Stromal cell of bone marrow (primary cell): ENCODE measurements around the gene MATN1.

Experiments
- DNase-seq: peaks from one replicate; pipeline ENCODE4 v3.0.0-alpha.2; 2012; ENCODE audit warnings: low read depth

Gene MATN1

GRCh38 chr1:30758121-30758688 is 34.8 kb upstream of the MATN1 start:
- DNase-seq = no peak

- DNase-seq = no peak
Measured at GRCh38 chr1:30757352-30758120, 34.2 kb upstream of the MATN1 start, which contains the start of gene LAPTM5. Gene LAPTM5 (minus strand): TSS chr1:30757774. CDS start chr1:30757745, 29 bp downstream.

GRCh38 chr1:30756545-30757351 is 33.4 kb upstream of the MATN1 start:
- DNase-seq = peak; percentile 79

GRCh38 chr1:30756206-30756544 is 32.8 kb upstream of the MATN1 start:
- DNase-seq = no peak

DNA sequence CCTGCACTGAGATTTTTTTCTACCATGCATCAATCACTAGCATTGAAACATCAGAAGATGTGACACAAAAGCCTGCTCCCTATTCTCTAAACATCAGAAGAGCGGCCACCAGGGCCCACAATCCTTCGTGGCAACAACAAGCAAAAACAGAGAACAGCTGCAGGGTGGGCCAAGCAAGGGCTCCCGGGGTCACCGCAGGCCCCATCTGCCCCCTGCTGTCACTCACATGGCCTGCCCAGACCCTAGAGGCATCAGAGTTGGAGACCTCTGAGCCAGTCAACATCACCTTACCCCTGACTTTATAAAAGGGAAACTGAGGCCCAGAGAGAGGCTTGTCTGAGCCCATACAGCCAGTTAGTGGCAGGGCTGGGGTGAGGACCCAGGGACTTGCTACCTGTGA is 32.4 kb upstream of the MATN1 start:
- DNase-seq = no peak

GRCh38 chr1:30755334-30755733 is 31.9 kb upstream of the MATN1 start:
- DNase-seq = no peak

GRCh38 chr1:30754684-30755171 is 31.3 kb upstream of the MATN1 start:
- no peak for DNase-seq

DNA sequence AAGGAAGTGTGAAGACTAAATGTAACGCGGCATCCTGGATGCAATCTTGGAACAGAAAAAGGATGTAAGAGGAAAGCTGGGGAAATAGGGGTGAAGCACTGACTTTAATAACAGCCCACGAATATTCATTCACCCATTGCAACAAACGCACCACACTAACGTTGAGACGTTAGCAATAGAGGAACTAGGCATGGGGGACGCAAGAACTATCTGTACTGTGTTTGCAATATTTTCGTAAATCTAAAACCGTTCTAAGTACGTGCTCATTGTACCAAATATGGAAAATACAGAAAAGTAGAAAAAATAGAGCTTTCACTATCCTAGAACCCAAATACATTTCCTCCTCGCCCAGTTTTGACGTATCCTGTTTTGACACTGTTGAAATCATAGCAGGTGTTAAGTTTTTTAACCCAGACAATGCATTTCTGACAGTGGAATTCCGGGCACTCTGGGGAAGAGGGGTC is 30.3 kb upstream of the MATN1 start:
- no peak for DNase-seq

DNA sequence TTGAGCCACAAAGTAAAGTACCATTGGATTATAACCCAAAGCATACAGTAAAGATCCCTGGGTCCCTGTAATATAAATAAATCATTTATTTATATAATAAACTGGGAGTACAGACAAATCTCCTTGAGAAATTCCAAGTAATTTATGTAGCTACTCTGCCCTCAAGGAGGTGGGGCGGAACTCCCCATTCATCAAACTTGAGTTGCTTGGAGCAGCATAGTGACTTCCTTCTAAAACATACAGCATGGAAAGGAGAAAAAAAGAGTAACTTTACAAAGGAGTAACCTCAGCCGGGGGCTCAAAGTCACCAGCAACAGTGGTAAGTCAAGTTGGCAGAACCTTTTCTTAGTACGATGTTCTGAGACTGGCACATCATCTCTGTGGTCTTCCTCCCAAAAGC is 29.7 kb upstream of the MATN1 start:
- no peak for DNase-seq

DNA sequence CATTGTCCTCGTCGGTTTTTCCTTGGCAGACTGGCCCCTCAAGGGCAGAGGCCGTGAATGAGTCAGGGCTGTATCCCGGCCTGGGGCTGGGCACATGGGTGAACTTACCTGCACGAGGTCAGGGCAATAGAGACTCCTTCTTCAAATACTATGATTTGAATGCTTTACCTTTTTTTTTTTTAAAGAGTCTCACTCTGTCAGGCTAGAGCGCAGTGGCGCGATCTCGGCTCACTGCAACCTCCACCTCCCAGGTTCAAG is 29.2 kb upstream of the MATN1 start:
- DNase-seq = no peak

- DNase-seq = no peak
Measured at GRCh38 chr1:30751830-30752650, 28.7 kb upstream of the MATN1 start.

DNA sequence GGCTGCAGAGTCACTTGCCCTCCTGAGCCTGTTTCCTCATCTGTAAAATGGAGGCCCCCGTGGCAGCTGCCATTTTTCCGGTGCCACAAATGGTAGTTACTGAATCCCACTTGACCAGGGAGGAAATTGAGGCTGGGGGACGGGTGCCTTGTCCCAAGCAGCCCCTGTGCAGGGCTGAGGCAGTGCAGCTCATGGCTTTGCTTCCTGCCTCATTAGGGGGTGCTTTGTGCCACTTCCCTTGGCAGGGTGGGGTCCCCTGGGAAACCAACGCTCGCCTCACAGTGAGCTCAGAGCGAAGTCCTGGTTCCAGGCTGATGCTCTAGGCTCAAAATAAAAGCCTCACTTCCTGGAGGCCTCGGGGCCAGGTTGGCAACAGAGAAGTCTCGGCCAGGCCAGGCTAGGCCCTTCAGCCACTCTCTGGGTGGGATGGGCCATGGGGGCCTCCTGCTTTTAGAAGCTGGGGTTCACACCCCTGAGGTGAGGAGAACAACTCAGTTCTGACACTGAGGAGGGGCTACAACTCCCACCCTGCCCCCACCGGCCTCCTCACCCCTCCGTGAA is 27.4 kb upstream of the MATN1 start:
- no peak for DNase-seq

DNA sequence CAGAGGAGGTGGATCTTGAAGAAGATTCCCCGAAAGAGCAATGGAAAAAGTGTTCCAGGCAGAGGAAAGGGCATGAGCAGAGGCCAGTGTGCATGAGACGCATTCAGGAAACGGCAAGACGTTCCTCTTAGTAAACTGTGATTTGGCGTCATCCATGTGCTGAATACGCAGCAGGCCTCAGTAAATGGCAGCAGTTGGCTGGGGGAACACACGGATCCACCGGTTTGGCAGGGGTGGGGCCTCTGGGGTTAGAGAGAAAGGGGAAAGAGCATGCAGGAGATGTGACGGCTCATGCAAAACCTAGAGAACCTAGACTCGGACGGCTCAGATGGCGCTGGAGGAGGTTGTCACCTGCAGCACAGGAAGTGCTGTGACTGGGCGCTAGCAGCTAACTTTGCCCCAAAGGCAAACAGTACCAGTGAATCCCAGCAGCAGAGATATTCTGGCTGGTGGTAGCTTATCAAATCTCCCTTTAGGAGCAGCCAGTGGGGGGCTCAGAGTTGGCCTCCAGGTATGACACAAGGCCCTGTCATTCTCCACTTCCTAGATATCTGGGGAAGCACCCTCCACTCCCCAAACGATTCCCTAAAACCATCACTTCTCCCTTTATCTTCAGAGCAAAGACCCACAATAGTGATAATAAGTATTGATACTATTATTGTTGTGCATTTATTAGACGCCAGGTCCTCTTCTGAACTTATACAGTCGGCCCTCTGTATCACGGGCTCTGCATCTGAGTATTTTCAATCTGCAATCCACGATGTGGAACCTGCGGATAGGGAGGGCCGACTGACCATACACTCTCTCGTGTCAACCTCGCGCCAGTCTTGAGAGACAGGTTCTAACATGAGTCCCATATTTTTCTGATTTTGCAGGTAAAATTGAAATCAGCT is 26.6 kb upstream of the MATN1 start:
- no peak for DNase-seq

- DNase-seq = no peak
Measured at GRCh38 chr1:30748699-30749401, 25.5 kb upstream of the MATN1 start.

- DNase-seq = no peak
Measured at GRCh38 chr1:30748098-30748698, 24.8 kb upstream of the MATN1 start.

- DNase-seq = no peak
Measured at GRCh38 chr1:30747033-30748008, 23.9 kb upstream of the MATN1 start.

- no peak for DNase-seq
Measured at GRCh38 chr1:30746212-30747032, 23.0 kb upstream of the MATN1 start.

DNA sequence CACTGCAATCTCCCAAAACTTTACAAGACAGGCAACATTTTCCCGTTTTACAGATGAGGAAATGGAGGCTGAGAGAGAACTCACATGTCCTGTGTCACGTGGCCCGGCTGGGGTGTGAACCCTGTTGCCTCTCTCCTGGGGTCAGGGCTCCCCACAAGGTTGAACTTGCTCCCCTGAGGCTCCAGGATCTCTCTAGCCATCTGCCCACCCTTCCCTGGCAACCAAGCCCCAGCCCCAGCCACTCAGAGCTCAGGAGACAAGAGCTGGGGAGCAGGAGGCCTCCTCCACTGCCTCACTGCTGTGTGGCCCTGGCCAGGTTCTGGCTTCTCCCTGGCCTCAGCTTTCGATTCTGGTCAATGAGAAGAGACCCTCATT is 22.4 kb upstream of the MATN1 start:
- DNase-seq = no peak
